Fibroblast of skin of left biceps (primary cell): Measurements from ENCODE around the gene FGF8.

Experiments
- DNase-seq, 2 experiments: peaks; one replicate each; pipeline ENCODE4 v3.0.0-alpha.2; 2013; ENCODE audit warnings: low read depth in 2 of 2

The FGF8 gene

DNA sequence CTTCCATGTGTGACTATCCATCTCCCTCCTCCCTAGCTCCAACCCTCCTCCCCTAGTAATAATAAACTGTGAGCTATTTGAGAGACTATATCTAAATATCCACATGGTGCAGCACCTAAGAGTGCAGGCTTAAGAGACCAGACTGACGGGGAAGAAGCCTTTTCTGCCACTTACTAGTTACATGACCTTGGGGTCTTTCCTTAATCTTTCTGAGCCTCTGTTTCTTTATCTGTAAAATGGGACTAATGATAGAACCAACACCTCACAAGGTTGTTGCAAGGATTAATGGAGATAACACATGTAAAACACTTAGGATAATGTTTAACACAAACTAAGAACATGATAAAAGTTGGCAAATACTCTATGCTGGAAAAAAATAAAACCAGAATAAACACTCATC is 43.8 kb downstream of the FGF8 start:
- DNase-seq: no peak

DNA sequence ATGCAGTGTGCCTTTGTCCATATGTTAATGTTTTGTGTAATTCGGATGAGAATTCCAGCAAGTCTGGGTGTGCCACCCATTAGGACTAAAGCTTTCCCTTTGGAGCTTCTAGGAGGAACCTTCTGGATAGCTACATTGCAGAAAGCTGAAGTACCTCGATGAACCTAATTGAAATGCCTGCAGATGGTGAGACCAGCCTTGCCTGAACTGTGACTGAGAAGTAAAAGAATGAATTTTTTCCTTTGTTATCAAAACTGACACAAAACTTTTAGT is 49.9 kb downstream of the FGF8 start:
- no peak for DNase-seq

DNA sequence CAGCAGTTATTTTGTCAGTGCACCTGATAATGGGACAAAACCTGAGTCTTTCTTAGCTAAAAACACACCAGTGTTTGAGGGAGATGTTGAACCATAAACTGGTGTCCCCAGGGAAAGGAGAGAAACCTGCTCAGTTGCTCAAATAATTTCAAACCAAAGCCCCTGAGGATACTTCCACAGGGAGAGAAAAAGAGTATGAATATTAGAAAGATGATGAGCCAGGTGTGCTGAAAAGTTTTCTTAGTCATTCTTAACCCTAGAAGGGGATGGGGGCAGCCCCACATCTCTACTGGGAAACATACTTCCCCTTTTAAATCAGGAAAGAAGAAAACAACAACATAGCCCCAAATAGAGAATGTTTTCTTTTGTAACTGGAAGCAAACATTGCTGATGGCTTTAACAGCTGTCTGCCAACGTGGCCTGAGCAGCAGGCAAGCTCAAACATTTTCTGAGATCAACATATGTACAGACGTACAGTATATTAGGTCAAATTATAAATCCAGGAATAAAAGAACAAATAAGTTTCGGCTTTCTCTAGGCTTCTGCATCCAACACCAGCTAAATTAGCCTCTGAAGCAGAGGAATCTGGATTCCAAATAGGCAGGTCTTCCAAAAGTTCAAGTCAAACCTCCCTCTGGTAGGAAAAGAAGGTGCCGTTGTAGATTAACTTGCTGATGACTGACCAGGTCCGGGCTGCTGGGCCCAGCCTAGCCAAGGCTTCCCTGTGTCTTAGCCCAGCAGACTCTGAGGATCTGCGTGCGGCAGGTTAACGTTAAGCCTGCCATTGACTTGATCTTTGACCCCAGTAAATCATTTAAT is 50.4 kb downstream of the FGF8 start:
- DNase-seq: no peak

DNA sequence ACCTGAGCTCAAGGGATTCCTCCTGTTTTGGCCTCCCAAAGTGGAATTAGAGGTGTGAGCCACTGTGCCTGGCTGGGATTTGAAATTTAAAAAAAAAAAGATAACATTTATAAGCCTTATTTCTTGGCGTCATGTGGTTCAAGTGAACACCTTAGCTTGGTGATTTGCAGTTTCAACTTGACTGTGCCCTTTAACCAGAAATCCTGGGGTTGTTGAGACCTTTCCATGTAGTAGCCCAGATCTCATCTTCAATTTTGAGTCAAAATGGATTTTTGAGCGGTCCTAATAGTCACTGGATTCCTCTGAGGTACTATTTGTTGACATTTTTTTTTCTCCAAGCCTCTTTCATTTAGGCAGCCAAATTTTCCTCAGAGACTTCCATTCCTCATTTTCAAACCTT is 51.5 kb downstream of the FGF8 start:
- no peak for DNase-seq

DNA sequence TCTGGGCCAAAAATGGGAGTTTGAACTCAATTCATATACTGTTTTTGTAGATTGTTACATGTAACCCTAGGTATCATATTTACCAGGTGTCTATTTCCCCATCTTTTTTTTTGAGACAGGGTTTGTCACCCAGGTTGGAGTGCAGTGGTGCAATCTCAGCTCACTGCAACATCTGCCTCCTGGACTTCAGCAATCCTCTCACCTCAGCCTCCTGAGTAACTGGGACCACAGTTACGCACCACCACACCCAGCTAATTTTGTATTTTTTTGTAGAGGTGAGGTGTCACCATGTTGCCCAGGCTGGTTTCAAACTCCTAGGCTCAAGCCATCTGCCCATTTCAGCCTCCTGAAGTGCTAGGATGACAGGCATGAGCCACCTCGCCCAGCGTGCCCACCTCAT is 52.7 kb downstream of the FGF8 start:
- DNase-seq: no peak

DNA sequence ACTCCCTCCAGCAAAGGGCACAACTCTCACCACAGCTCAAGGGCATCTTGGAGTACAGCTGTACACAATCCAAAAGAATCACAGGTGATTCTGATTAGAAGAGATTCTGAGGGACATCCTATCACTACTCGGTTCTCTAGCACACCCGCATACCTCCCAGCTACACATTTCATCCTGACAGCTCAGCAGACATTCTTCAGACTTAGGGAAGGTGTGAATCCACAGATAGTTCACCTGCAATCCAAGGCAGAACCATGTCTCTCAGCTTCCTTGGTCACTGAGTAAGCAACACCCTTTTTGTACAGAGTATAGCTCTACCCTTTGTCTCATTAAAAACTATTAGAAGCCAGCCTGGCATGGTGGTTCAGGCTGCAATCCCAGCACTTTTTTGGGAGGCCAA is 54.1 kb downstream of the FGF8 start:
- DNase-seq: no peak

DNA sequence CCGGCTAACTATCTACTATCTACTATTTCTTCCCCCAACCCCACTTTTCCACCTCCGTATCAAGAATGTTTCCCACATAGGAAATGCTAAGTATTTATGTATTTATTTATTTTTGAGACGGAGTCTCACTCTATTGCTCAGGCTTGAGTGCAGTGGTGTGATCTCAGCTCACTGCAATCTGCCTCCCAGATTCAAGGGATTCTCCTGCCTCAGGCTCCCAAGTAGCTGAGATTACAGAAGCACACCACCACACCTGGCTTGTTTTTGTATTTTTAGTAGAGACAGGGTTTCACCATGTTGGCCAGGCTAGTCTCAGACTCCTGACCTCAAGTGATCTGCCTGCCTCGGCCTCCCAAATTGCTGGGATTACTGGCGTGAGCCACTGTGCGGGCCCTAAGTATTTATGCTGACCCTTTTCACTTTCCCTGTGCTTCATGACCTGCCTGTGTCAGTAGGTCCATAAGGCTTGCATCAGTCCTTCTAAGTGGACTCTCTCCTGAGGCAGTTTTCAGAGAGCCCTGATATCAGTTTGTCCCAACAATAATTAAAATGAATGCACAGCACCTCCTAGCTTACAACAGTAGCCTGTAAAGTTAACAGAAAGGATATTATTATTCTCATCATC is 55.2 kb downstream of the FGF8 start:
- no peak for DNase-seq
